GM04504 (cell line): Measurements from ENCODE around the gene SORCS1.
A peak's percentile ranks its signal among the peaks of the same experiment; 100 is the strongest.

ENCODE experiments used
- DNase-seq: peaks from one replicate; pipeline ENCODE4 v3.0.0-alpha.2; 2012; ENCODE audit warnings: low read depth

The SORCS1 gene

DNA sequence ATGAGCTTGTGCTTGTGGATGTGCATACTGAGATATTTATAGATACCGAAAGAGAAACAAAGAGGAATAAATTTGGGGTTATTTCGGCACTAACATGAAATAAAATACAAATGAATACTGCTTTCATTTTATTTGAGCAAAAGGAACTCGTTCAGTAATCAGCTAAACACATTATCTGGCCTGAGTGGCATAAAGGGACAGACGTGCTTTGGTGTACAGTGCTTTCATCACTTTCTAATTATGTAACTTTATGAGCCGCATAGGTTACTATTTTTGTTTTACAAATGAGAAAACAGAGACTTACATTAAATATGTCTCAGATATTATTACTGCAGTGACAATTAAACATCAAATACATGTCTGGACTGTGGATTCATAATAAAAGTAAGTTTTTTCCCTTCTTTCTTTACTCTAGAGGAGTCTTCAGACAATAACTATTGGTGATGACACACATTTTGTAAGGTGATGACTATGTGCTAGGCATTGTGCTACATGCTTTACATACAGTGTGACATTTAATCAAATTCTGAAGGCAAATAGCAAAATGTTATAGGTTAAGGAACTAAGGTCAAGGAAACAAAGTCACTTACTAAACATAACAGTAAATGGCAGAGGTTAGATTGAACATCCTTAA, 503.3 kb downstream of the SORCS1 start:
- DNase-seq: no peak

GRCh38 chr10:106660550-106660949, 504.0 kb downstream of the SORCS1 start:
- DNase-seq: no peak

DNA sequence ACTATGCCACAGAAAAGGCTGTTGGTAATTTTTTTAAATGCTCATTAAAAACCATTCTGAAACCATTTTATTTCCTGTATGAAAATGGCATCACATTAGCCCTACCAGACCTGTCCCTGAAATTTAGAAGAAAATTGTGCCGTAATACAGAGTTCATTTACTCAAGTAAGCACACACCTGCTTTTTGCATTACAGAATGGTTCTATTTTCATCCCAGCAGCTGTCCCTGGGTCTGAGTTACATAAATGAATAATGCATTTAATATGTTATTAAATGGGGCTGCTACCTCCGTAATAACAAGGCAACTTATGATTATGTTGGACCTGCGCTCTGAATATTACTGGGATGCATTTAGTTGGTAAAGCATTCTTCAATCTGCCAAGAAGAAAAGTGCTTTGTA, 508.9 kb downstream of the SORCS1 start:
- DNase-seq: no peak

DNA sequence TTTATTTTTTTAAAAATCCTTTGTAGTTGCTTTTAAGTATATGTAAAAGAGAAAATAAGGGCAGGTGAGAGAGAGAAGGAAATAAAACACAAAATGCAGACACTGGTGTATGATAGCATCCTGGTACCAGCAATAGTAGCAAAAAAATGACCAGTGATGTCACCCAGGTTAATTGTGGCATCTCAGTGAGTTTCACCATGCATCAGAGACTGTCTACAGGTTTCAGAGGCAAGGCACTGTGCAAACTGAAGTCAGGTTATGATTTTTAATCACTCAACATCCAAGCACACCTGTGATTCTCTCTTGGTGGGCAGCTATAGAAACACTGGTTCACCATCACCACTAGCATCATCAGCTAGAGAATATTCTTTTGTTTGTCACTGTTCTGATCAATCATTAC, 509.3 kb downstream of the SORCS1 start:
- no peak for DNase-seq

- DNase-seq: no peak
Observed at GRCh38 chr10:106652279-106652678, 512.2 kb downstream of the SORCS1 start.

GRCh38 chr10:106648534-106649481, 515.7 kb downstream of the SORCS1 start:
- DNase-seq: no peak

DNA sequence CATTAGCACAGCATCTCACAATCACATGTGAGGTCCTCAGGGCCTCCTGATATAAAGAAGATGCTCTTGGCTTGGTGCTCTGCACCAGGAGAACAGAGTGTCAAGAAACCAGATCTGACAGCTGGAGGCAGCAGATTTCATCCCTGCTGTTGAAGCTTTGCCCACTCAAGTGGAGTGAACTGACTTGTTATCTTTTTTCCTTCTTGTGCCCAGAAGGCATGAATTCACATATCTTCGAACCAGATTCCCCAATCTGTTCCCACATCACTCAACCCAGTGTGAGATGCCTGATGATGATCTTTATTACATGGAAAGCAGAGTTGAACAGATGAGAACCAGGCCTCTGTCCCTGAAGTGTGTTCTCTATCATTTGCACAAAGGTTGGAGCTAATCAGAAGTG, 521.0 kb downstream of the SORCS1 start:
- no peak for DNase-seq

- no peak for DNase-seq
Observed at GRCh38 chr10:106637873-106638272, 526.6 kb downstream of the SORCS1 start.

- DNase-seq: no peak
Observed at GRCh38 chr10:106636766-106637491, 527.6 kb downstream of the SORCS1 start.

DNA sequence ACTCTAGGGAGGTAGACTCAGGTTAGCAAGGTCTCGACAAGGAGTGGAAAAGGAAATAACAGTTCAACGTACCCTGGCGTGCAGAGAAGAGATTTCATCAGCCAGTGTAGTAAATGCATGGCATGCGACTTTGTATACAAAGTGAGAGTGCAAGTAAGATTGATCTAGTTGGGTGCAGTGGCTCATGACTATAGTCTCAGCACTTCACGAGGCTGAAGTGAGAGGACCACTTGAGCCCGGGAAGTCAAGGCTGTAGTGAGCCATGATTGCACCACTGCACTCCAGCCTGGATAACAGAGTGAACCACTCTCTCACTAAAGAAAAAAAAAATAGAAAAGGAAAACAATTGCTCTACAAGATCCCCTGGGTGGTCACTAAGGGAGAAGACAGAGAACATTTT, 528.6 kb downstream of the SORCS1 start:
- no peak for DNase-seq

DNA sequence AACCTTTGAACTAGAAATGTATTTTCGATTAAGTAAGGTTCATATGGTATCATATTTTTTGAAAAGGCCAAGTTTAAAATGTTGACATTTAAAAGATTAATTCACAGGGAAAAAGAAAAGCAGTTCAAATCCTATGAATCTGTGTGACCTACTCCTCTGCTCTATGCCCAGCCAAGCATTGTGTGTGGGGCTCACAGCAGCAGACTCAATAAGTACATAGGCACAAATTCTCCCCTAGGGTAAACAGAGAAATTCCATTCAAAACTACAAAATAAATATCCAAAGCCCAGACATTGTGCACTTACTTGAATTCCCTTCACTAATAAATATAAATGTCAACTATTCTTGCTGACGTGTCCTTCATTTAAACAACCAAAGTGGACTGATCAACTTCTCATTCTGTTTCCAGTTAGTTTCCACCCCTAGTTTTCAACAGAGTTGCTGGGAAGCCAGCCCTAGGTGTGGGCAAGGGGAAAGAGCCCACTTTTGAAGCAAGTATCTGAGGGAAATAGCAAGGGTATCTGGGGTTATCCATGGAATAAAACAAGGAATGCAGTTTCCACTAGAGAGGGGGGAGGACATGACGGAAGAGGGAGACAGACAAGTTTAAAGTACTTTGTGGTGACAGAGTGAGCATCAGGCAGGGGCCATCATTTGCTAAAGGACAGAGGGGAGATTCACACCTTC, 533.3 kb downstream of the SORCS1 start:
- DNase-seq: no peak

GRCh38 chr10:106626371-106626770, 538.1 kb downstream of the SORCS1 start:
- no peak for DNase-seq

- no peak for DNase-seq
Observed at GRCh38 chr10:106625751-106626150, 538.8 kb downstream of the SORCS1 start.

GRCh38 chr10:106619346-106619745, 545.2 kb downstream of the SORCS1 start:
- DNase-seq: no peak

DNA sequence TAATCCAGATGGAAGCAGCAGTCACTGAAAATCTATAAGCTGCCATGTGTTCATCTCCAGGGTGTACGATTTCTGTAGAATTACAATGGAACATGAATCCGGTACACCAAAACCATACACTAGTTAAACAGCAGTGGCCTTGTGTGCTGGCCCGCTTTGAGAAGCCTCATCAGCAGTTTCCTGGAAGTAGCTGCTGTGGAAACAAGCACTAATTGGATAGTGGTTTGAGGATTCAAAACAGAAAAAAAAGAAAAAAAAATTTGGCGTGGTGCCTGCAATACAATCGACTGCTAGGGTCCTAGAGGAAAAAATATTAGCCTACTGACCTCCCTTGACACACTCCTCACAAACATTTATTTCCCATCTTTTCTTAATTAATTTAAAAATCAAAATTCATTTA, 545.9 kb downstream of the SORCS1 start:
- DNase-seq: no peak

- peak; percentile 6 for DNase-seq
Observed at GRCh38 chr10:106615081-106615480, 549.4 kb downstream of the SORCS1 start.

- DNase-seq: no peak
Observed at GRCh38 chr10:106614293-106614692, 550.2 kb downstream of the SORCS1 start.

GRCh38 chr10:106612381-106612780, 552.1 kb downstream of the SORCS1 start:
- DNase-seq: no peak

GRCh38 chr10:106609470-106610266, 554.8 kb downstream of the SORCS1 start:
- no peak for DNase-seq

- DNase-seq: no peak
Observed at GRCh38 chr10:106608066-106608465, 556.4 kb downstream of the SORCS1 start.

DNA sequence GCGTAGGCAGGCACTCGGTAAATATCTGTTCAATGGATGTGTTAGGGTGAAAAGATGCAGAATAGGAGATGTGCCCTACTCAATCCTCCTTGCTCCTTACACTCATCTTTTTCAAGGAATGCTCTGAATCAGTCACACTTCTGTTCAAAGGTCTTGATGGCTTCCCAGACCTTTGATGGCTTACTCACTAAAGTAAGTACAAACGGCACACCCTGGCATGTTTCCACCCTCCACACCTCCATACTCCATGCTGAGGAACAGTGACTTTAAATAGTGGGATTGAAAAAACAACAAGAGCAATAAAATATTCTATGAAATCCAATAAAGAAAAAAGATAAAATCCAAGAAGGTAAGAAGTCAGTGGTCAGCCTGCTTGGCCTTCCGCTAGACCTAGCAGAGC, 569.2 kb downstream of the SORCS1 start:
- no peak for DNase-seq
